Nephron progenitor cell (in vitro differentiated cells): ENCODE measurements around the gene POU6F2.

Source experiments
- DNase-seq: peaks from one replicate; pipeline ENCODE4 v3.0.0; 2021
- H3K27ac Mint-ChIP-seq: 2 replicates; pipeline ENCODE4 v1.8.0; 2021; ENCODE audit warnings: mild to moderate bottlenecking, moderate library complexity, mixed read lengths
- H3K27me3 Mint-ChIP-seq: 2 replicates; pipeline ENCODE4 v1.8.0; 2021; ENCODE audit warnings: mild to moderate bottlenecking, low read depth, mixed read lengths; ENCODE audit not compliant: poor library complexity
- H3K36me3 Mint-ChIP-seq: 2 replicates; pipeline ENCODE4 v1.8.0; 2021; ENCODE audit warnings: low read depth, mixed read lengths
- H3K4me1 Mint-ChIP-seq: 2 replicates; pipeline ENCODE4 v1.8.0; 2021; ENCODE audit warnings: mixed read lengths
- H3K4me3 Mint-ChIP-seq: 2 replicates; pipeline ENCODE4 v1.8.0; 2021; ENCODE audit warnings: mild to moderate bottlenecking, moderate library complexity, mixed read lengths
- H3K9me3 Mint-ChIP-seq: 2 replicates; pipeline ENCODE4 v1.8.0; 2021; ENCODE audit warnings: mild to moderate bottlenecking, moderate library complexity, mixed read lengths
- CTCF ChIP-seq: fragments of 200-600 bp; sonication (generic); IDR thresholded peaks from 2 replicates; pipeline ENCODE4 v1.5.0; 2021; ENCODE audit warnings: antibody characterized with exemption

POU6F2 gene

DNA sequence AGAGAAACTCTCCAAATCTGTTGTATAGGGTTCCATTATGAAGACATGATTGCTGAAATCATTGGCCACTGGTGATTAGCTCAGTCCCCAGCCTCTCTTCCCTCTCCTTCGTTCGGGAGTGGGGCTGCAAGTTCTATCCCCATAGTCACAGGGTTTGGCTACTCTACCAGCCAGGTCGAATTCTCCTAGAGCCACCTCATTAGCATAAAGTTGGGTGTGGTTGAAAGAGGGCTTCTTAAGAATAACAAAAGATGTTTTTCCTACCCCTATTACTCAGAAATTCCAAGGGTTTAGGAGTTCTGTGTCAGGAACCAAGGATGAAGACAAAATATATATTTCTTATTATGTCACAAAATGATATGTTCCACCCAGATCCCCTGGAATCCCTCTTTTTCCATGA is 422.3 kb downstream of the POU6F2 start:
- Mint-ChIP-seq H3K4me3 (no peak overlapping the region), H3K27ac (no peak overlapping the region), H3K9me3 (no peaks in the 10 kb centered on the region), H3K36me3 (no peaks in the 10 kb centered on the region), H3K4me1 (peaks cover 1% of the 10 kb centered on the region), H3K27me3 (peaks cover 4% of the 10 kb centered on the region)
- TF ChIP-seq CTCF: no peak
- no peak for DNase-seq

DNA sequence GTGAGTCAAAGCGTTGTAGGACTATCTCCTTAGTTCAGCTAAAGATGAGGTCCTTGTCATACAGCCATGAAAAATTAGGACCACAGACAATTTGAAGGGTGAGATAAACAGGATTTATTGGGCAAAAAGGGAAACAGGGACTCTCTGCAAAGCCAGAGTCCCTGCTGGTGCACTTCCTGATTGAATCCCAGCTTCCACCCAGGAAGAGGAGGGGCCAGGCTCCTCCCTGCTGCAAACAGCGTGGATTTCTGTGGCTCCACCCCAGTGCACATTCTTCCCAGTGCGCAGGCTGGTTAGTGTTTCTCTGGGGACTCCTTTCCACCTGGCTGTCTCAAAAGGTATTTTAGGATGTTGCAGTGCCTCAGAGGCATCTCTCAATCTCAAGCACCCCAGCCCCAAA is 423.1 kb downstream of the POU6F2 start:
- H3K4me3 Mint-ChIP-seq: no peak overlapping the region
- no peaks in the 10 kb centered on the region for H3K9me3 Mint-ChIP-seq
- peaks cover 10% of the 10 kb centered on the region for H3K4me1 Mint-ChIP-seq
- peaks cover 8% of the 10 kb centered on the region for H3K27me3 Mint-ChIP-seq
- H3K27ac Mint-ChIP-seq: no peak overlapping the region
- H3K36me3 Mint-ChIP-seq: no peaks in the 10 kb centered on the region
- DNase-seq: no peak
- TF ChIP-seq CTCF: no peak

- Mint-ChIP-seq H3K9me3 (no peaks in the 10 kb centered on the region), H3K4me1 (peaks cover 22% of the 10 kb centered on the region), H3K27me3 (peaks cover 8% of the 10 kb centered on the region), H3K36me3 (no peaks in the 10 kb centered on the region), H3K4me3 (no peak overlapping the region), H3K27ac (no peak overlapping the region)
- DNase-seq: no peak
- no peak for TF ChIP-seq CTCF
Observed at GRCh38 chr7:39402034-39402433, 424.3 kb downstream of the POU6F2 start.

DNA sequence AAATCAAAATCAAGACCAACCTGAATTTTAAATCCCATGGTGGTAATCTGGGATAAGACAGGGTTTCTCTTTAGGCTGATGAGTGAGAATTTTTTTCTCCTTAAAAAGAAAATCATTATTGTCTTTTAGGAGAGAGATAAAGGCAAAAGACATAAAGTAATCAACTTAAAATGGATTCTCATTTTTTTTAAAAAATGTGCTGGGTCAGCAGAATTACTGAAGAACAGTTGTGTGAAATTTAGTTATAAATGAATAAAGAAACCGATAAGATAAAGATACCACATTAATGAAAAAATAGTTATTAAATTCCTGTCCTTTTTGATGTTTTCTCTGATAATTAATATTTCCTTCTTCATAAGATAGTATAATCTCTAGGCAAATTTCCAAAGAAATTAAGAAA is 427.2 kb downstream of the POU6F2 start:
- no peak for TF ChIP-seq CTCF
- H3K27ac Mint-ChIP-seq: no peak overlapping the region

DNA sequence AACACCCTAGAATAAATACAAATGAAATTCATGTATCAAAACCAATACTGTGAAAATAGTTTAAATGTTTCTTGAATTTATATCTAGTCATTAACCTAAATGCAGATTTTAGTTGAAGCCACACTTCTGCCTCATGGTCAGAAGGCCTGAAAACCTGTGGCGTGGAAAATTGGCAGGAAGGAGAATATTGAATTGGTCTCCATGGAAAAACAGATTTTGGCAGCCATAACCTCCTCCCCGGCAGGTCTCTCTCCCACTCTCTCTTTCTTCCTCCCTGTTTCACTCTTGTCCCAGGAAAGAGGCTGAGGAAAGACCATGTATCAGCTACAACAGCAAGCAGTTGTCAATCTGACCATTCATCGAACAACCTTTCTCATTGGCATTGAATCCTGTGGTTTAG is 427.9 kb downstream of the POU6F2 start:
- Mint-ChIP-seq H3K4me1 (peaks cover 34% of the 10 kb centered on the region), H3K27ac (no peak overlapping the region), H3K4me3 (no peak overlapping the region), H3K27me3 (peaks cover 4% of the 10 kb centered on the region), H3K9me3 (no peaks in the 10 kb centered on the region), H3K36me3 (no peaks in the 10 kb centered on the region)
- DNase-seq: no peak
- TF ChIP-seq CTCF: no peak

More for the DNA sequence above, 427.2 kb downstream of the POU6F2 start:
- H3K27me3 Mint-ChIP-seq: peaks cover 4% of the 10 kb centered on the region
- DNase-seq: no peak
- H3K36me3 Mint-ChIP-seq: no peaks in the 10 kb centered on the region
- H3K4me1 Mint-ChIP-seq: peaks cover 34% of the 10 kb centered on the region
- H3K4me3 Mint-ChIP-seq: no peak overlapping the region
- H3K9me3 Mint-ChIP-seq: no peaks in the 10 kb centered on the region

DNA sequence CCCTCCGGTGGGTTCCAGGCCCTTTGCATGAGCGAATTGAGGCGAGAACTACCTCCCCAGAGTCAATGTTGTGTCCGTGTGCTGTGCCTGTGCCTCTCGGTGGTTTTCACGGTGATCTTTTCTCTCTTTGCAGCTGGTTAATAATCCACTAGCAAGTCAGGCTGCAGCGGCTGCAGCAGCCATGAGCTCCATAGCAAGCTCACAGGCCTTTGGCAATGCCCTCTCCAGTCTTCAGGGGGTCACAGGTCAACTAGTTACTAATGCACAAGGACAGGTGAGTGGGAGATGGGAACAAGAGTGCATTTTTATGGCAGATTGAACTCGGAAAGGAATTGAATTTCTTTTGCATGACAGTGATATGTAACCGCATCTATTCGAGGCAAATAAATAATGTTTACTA is 428.8 kb downstream of the POU6F2 start:
- Mint-ChIP-seq H3K27ac (no peak overlapping the region), H3K9me3 (no peaks in the 10 kb centered on the region), H3K4me1 (peaks cover 34% of the 10 kb centered on the region), H3K4me3 (no peak overlapping the region), H3K27me3 (peaks cover 4% of the 10 kb centered on the region), H3K36me3 (no peaks in the 10 kb centered on the region)
- no peak for TF ChIP-seq CTCF
- peak; percentile 14 for DNase-seq
